Amygdala (tissue), 56 donors: Measurements from ENCODE around the gene CIC.
A peak's percentile ranks its signal among the peaks of the same experiment; 100 is the strongest.
"Not testable (repeated sequence)": the region's sequence is repeated elsewhere in the genome, so short reads cannot be mapped to it uniquely, and the experiment has no call there.

Experiments
- DNase-seq, 56 donors: peaks; one replicate each; lab custom pipeline; 2025; lab: John Stamatoyannopoulos, UW

Gene CIC

DNA sequence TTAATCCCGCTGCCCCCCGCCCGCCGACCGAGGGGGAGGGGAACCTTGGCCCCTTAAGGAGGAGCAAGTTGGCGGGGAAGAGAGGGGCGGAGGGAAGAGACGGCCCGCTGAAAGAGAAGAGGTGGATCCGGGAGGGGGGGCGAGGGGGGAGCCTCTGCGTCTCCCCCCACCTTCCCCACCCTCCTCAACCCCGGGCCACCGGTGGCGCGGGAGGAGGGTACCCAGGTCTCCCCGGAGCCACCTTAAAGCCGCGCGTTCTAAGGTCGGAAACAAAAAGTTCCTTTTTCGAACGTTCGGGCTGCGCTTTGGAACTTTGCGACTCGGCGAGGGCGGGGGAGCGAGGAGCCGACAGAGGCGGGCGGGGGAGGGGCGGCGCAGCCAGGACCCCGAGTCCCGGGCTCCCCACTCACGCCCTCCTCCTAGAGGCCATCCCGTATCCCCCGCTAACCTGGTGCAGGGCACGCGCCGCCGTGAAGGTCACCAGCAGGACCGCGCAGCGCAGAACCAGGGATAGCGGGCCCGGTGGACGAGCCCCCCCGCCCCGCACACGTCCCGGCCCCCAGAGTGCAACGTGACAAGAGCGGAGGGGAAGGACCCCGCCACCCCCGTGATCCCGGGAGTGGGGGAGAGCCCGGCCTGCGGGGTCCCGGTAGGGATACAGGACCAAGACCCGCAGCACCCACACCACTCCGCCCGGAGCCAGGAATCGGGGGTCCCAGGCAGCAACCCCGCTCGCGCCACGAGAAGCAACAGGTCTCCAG lies 14.8 kb upstream of the CIC start:
- DNase-seq = peak in 50 of 56 donors; percentile 17 to 89 (median 70)

DNA sequence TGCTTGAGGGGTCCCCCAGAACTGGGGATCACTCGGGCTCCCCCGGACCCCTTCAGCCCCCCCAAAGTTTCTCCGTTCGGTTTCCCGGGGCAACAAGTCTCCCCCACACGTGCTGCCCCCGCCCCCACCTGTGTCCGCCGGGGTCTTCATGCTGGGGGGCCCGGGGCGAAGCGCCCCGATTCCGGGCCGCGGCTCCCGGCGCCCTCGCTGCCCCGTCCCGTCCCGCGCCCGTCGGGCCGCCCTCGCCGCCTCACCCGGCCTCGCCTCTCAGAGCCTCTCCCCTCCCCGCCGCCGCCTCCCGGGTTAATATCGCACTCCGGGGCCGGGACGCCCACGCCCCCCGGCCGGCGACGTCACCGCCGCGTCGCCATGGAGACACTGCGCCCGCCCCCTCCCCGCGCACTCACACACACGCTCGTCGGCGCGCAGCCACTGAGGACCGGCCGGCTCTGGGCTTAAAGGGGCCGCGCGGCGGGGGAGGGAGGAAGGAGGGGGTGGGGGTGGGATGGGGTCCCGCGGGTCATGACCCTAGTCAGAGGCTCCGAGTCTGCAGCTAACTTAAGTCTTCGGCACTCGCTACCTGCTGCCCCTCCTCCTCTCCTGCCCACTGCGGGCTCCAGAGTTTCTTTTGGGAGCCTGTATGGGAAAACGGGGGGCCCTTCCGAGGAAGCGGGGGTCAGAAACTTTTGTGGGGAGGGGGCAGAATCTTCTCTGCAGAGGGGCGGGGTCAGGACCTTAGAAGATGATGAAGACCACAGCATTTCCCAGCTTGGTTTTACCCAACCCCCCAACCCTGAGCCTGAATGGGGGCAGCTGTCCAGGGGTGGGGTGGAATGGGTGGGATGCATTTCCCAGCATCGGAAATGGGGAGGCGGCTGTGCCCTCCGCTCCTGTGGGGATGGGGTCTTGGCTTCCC lies 13.9 kb upstream of the CIC start, which contains the start of gene ERF:
ERF (minus strand) TSS at position 279 of the 916 bp plus-strand sequence; CDS start at position 150, 129 bp downstream.
- peak in 55 of 56 donors; percentile 47 to 97 (median 89) for DNase-seq

GRCh38 chr19:42255766-42256745 lies 13.0 kb upstream of the CIC start:
- peak in 40 of 56 donors; percentile 15 to 79 (median 52) for DNase-seq

- DNase-seq = not testable (repeated sequence)
Observed at GRCh38 chr19:42257842-42258241, 11.2 kb upstream of the CIC start.

DNA sequence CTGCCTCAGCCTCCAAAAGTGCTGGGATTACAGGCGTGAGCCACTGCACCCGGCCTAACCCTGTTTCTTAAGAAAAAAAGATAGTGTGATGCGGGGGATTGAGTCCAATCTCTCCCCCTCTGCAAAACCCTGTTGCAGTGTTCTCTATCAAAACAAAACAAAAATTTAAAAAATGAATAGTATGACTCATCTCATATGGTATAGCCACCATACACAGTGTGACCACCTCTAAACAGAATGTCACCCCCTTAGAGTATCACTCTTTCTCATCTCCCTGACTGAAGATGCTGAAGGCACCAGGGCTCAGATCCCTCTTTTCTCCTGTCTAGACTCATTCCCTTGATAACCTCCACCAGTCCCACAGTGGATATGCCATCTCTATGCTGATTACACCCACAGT lies 7.3 kb upstream of the CIC start:
- no peak for DNase-seq

GRCh38 chr19:42266105-42266504 lies 2.9 kb upstream of the CIC start:
- DNase-seq = not testable (repeated sequence)

- not testable (repeated sequence) for DNase-seq
Observed at GRCh38 chr19:42266928-42267603, 2.0 kb upstream of the CIC start.

- DNase-seq = peak in 1 of 56 donors; percentile 34
Observed at GRCh38 chr19:42267644-42268141, 1.4 kb upstream of the CIC start.

GRCh38 chr19:42268142-42268703 lies 829 bp upstream of the CIC start:
- DNase-seq = peak; percentile 95 to 100 (median 99)

DNA sequence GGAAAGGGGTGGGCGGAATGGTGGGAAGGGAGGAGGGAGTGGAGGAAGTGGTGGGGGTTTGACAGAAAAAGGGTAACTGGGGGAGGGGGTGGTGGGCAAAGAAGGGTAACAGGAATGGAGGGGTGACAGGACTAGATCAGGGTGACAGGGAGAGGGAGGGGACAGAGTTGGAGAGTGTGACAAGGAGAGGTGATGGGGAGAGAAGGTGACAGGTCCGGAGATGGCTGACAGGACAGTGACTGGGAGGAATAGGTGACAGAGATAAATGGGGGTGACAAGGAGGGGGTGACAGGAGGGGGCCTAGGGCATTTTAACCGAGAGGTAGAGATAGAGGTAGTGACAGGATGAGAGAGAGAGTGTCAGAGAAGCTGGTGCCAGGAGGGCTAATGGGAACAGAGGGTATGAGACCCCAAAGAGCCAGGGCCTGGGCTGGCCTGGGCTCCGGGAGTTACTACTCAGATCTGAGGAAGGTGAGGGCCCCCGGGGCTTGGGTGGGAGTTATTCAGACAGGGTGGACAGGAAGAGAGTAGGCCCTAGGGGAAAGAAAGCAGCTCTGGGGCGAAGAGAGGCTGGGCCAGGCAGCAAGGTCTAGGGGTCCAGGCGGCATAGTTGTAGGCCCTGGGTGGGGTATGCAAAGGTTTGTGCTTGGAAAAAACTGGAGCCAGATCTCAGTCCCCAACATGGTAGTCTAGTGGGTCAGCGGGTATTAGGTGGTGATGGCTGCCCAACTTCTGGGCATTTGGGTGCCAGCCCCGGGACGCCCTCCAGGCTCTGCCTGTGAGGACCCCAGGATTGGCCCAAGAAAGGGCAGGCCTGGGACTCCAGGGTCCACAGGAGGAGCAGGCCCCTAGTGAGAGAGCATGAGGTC lies 660 bp downstream of the CIC start:
- no peak for DNase-seq

GRCh38 chr19:42270346-42271044 lies 1.4 kb downstream of the CIC start:
- DNase-seq = peak in 30 of 56 donors; percentile 17 to 77 (median 50)

- peak in 5 of 56 donors; percentile 26 to 77 (median 49) for DNase-seq
Observed at GRCh38 chr19:42271045-42271419, 2.0 kb downstream of the CIC start.

DNA sequence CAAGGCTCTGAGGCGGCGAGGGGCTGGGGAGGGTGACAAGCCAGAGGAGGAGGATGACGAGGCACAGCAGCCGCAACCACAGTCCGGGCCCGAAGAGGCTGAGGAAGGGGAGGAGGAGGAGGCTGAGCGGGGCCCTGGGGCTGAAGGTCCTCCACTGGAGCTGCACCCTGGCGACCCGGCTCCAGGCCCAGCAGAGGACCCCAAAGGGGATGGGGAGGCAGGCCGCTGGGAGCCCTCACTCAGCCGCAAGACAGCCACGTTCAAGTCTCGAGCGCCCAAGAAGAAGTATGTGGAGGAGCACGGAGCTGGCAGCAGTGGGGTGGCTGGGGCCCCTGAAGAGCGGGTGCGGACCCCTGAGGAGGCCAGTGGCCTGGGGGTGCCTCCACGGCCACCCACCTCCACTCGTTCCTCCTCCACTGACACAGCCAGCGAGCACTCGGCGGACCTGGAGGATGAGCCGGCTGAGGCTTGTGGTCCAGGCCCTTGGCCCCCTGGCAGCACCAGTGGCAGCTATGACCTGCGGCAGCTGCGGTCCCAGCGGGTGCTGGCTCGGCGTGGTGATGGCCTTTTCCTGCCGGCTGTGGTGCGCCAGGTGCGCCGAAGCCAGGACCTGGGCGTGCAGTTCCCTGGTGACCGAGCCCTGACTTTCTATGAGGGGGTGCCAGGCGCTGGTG lies 2.9 kb downstream of the CIC start:
- DNase-seq = no peak

- no peak for DNase-seq
Observed at GRCh38 chr19:42272535-42272897, 3.5 kb downstream of the CIC start.

DNA sequence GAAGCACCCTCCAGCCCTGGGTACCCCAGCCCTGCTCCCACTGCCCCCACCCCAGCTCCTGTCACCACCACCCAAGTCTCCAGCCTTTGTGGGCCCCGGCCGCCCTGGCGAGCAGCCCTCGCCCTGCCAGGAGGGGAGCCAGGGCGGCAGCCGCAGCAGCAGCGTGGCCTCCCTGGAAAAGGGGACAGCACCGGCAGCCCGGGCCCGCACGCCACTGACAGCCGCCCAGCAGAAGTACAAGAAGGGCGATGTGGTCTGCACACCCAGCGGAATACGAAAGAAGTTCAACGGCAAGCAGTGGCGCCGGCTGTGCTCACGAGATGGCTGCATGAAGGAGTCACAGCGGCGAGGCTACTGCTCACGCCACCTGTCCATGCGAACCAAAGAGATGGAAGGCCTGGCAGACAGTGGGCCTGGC lies 3.9 kb downstream of the CIC start:
- DNase-seq = no peak

DNA sequence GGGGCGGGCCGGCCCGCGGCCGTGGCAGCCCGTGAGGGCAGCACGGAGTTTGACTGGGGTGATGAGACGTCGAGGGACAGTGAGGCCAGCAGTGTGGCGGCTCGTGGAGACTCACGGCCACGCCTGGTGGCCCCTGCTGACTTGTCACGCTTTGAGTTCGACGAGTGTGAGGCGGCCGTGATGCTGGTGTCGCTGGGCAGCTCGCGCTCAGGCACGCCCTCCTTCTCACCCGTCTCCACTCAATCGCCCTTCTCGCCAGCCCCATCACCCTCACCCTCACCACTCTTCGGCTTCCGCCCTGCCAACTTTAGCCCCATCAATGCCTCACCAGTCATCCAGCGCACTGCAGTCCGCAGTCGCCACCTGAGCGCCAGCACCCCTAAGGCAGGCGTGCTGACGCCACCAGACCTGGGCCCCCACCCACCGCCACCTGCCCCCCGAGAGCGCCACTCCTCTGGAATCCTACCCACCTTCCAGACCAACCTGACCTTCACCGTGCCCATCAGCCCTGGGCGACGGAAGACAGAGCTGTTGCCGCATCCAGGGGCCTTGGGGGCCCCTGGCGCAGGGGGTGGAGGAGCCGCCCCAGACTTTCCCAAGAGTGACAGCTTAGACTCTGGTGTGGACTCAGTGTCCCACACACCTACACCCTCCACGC lies 4.5 kb downstream of the CIC start:
- no peak for DNase-seq
